ENCODE results near the gene MSI2.

The MSI2 gene

DNA sequence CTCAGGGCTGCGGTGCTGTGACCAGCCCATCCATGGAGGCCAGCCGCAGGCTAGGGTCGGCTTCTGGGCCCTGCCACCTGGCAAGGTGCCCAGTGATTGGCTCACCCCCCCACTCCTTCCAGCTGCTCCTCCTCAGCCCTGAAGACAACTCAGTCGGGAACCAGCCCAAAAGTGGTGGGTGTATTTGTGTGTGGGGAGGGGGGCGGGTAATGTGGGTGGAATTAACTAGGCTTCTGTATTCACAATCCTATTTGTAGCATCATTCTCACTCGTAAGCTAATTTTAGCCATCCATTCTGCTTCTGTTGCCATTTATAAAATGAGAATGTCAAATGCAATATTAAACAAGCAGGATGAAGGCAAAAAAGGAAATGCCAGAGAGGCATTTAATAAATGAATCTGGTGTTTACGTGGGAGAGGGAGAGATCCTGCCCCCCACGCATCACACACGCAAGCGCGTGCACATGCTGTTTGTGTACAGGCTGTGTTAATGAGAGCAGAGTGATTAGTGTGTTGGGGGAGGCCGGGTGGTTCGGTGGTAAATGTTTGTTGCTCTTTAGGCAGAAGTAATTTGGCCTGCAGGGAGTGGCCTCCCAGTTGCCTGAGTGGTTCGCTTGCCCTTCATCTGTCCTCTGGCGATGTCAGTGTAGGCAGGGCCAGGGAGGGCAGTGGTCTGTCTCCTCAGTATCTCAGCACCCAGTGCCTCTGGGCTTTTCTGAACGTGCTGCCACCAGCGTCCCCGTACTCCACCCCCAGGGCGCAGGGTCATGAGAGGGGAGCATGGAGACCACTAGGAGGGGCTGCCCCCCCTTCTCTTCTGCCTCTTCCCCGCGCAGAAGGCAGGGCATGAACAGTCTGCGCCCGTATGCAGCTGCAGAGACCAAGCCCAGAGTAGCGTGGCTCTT is 348.7 kb downstream of the MSI2 start:
- peak; percentile 85 for ATAC-seq
- peak; percentile 80; the same call in 1 of the 2 replicates for TF ChIP-seq ZFP3 (CRISPR knock-in tag; IDR thresholded peaks at IDR 0.05)
- no peak for TF ChIP-seq ESRRG (CRISPR knock-in tag; IDR thresholded peaks at IDR 0.05)
- TF ChIP-seq ISL1 (CRISPR knock-in tag; IDR thresholded peaks at IDR 0.05) = no peak
- TF ChIP-seq, protein P1, sequence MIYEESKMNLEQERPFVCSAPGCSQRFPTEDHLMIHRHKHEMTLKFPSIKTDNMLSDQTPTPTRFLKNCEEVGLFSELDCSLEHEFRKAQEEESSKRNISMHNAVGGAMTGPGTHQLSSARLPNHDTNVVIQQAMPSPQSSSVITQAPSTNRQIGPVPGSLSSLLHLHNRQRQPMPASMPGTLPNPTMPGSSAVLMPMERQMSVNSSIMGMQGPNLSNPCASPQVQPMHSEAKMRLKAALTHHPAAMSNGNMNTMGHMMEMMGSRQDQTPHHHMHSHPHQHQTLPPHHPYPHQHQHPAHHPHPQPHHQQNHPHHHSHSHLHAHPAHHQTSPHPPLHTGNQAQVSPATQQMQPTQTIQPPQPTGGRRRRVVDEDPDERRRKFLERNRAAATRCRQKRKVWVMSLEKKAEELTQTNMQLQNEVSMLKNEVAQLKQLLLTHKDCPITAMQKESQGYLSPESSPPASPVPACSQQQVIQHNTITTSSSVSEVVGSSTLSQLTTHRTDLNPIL (CRISPR knock-in tag; IDR thresholded peaks at IDR 0.05; ENCODE audit: low read depth) = no peak
- TF ChIP-seq CSDC2 (CRISPR knock-in tag; IDR thresholded peaks at IDR 0.05) = no peak
- 0 out of 2 replicates have a peak, but pooled peaks have one; percentile 57 for TF ChIP-seq ZNF565 (CRISPR knock-in tag; conservative IDR thresholded peaks at IDR 0.05; ENCODE audit: low read depth)
- TF ChIP-seq GLIS3 (CRISPR knock-in tag; IDR thresholded peaks at IDR 0.05) = no peak
- TF ChIP-seq BACH2 (CRISPR knock-in tag; IDR thresholded peaks at IDR 0.05; ENCODE audit: borderline replicate concordance) = no peak
- TF ChIP-seq TCF4 (CRISPR knock-in tag; IDR thresholded peaks at IDR 0.05; ENCODE audit: borderline replicate concordance) = no peak; the same call in 1 of the 2 replicates
- TF ChIP-seq, protein P2, sequence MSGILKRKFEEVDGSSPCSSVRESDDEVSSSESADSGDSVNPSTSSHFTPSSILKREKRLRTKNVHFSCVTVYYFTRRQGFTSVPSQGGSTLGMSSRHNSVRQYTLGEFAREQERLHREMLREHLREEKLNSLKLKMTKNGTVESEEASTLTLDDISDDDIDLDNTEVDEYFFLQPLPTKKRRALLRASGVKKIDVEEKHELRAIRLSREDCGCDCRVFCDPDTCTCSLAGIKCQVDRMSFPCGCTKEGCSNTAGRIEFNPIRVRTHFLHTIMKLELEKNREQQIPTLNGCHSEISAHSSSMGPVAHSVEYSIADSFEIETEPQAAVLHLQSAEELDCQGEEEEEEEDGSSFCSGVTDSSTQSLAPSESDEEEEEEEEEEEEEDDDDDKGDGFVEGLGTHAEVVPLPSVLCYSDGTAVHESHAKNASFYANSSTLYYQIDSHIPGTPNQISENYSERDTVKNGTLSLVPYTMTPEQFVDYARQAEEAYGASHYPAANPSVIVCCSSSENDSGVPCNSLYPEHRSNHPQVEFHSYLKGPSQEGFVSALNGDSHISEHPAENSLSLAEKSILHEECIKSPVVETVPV (CRISPR knock-in tag; IDR thresholded peaks at IDR 0.05) = no peak
- no peak for TF ChIP-seq ZNF8 (CRISPR knock-in tag; IDR thresholded peaks at IDR 0.05)
- TF ChIP-seq, protein P3, sequence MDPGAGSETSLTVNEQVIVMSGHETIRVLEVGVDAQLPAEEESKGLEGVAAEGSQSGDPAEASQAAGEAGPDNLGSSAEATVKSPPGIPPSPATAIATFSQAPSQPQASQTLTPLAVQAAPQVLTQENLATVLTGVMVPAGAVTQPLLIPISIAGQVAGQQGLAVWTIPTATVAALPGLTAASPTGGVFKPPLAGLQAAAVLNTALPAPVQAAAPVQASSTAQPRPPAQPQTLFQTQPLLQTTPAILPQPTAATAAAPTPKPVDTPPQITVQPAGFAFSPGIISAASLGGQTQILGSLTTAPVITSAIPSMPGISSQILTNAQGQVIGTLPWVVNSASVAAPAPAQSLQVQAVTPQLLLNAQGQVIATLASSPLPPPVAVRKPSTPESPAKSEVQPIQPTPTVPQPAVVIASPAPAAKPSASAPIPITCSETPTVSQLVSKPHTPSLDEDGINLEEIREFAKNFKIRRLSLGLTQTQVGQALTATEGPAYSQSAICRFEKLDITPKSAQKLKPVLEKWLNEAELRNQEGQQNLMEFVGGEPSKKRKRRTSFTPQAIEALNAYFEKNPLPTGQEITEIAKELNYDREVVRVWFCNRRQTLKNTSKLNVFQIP (CRISPR knock-in tag; IDR thresholded peaks at IDR 0.05; ENCODE audit: borderline replicate concordance, low read depth) = no peak
- TF ChIP-seq OSR1 (CRISPR knock-in tag; IDR thresholded peaks at IDR 0.05) = no peak
- TF ChIP-seq TOX (CRISPR knock-in tag; IDR thresholded peaks at IDR 0.05; ENCODE audit: borderline replicate concordance) = no peak
- TF ChIP-seq ZC3H10 (CRISPR knock-in tag; IDR thresholded peaks at IDR 0.05) = no peak
- TF ChIP-seq, protein P4, sequence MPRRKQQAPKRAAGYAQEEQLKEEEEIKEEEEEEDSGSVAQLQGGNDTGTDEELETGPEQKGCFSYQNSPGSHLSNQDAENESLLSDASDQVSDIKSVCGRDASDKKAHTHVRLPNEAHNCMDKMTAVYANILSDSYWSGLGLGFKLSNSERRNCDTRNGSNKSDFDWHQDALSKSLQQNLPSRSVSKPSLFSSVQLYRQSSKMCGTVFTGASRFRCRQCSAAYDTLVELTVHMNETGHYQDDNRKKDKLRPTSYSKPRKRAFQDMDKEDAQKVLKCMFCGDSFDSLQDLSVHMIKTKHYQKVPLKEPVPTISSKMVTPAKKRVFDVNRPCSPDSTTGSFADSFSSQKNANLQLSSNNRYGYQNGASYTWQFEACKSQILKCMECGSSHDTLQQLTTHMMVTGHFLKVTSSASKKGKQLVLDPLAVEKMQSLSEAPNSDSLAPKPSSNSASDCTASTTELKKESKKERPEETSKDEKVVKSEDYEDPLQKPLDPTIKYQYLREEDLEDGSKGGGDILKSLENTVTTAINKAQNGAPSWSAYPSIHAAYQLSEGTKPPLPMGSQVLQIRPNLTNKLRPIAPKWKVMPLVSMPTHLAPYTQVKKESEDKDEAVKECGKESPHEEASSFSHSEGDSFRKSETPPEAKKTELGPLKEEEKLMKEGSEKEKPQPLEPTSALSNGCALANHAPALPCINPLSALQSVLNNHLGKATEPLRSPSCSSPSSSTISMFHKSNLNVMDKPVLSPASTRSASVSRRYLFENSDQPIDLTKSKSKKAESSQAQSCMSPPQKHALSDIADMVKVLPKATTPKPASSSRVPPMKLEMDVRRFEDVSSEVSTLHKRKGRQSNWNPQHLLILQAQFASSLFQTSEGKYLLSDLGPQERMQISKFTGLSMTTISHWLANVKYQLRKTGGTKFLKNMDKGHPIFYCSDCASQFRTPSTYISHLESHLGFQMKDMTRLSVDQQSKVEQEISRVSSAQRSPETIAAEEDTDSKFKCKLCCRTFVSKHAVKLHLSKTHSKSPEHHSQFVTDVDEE (CRISPR knock-in tag; IDR thresholded peaks at IDR 0.05) = peak; percentile 14; the same call in 1 of the 2 replicates
- TF ChIP-seq, protein P5, sequence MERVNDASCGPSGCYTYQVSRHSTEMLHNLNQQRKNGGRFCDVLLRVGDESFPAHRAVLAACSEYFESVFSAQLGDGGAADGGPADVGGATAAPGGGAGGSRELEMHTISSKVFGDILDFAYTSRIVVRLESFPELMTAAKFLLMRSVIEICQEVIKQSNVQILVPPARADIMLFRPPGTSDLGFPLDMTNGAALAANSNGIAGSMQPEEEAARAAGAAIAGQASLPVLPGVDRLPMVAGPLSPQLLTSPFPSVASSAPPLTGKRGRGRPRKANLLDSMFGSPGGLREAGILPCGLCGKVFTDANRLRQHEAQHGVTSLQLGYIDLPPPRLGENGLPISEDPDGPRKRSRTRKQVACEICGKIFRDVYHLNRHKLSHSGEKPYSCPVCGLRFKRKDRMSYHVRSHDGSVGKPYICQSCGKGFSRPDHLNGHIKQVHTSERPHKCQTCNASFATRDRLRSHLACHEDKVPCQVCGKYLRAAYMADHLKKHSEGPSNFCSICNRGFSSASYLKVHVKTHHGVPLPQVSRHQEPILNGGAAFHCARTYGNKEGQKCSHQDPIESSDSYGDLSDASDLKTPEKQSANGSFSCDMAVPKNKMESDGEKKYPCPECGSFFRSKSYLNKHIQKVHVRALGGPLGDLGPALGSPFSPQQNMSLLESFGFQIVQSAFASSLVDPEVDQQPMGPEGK (CRISPR knock-in tag; IDR thresholded peaks at IDR 0.05; ENCODE audit: borderline replicate concordance) = no peak
- TF ChIP-seq PPARA (CRISPR knock-in tag; IDR thresholded peaks at IDR 0.05; ENCODE audit: borderline replicate concordance) = no peak
- no peak for TF ChIP-seq RARB (CRISPR knock-in tag; IDR thresholded peaks at IDR 0.05)
- TF ChIP-seq SNAI2 (CRISPR knock-in tag; IDR thresholded peaks at IDR 0.05) = no peak
- no peak for TF ChIP-seq ZFP30 (CRISPR knock-in tag; IDR thresholded peaks at IDR 0.05)
- peak; percentile 74 for TF ChIP-seq ZNF70 (CRISPR knock-in tag; IDR thresholded peaks at IDR 0.05)
- TF ChIP-seq ARNTL (CRISPR knock-in tag; IDR thresholded peaks at IDR 0.05; ENCODE audit: borderline replicate concordance, low read depth) = no peak

DNA sequence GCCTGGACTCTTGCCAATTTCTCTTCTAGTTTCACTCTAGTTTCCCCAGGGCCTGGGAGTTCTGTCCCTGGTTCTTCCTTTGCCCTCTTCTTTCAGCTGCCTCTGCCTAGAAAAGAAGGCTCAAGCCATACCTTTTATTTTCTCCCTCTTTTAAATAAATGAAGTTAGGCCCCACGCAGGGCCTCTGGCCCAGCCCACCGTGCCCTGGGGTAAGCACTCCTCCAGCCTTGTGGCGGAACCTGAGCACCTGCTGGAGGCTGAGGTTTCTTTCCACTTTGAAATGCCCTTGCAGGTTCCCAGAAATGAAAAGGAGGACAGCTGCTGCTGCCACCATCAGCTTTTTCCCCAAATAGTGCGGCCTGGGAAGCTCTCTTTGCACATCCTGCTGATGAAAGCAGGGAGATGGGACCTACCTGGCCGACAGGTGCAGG is 349.4 kb downstream of the MSI2 start:
- ATAC-seq = no peak; the same call in 2 of the 3 replicates
- TF ChIP-seq ZFP30 (CRISPR knock-in tag; IDR thresholded peaks at IDR 0.05) (no peak), TOX (CRISPR knock-in tag; IDR thresholded peaks at IDR 0.05; ENCODE audit: borderline replicate concordance) (no peak), ZFP3 (CRISPR knock-in tag; IDR thresholded peaks at IDR 0.05) (no peak), GLIS3 (CRISPR knock-in tag; IDR thresholded peaks at IDR 0.05) (no peak), ZNF8 (CRISPR knock-in tag; IDR thresholded peaks at IDR 0.05) (no peak), BACH2 (CRISPR knock-in tag; IDR thresholded peaks at IDR 0.05; ENCODE audit: borderline replicate concordance) (no peak), PPARA (CRISPR knock-in tag; IDR thresholded peaks at IDR 0.05; ENCODE audit: borderline replicate concordance) (no peak), ZNF70 (CRISPR knock-in tag; IDR thresholded peaks at IDR 0.05) (no peak), CSDC2 (CRISPR knock-in tag; IDR thresholded peaks at IDR 0.05) (no peak), ZC3H10 (CRISPR knock-in tag; IDR thresholded peaks at IDR 0.05) (no peak)
- TF ChIP-seq, protein P5 (CRISPR knock-in tag; IDR thresholded peaks at IDR 0.05; ENCODE audit: borderline replicate concordance) = no peak
- TF ChIP-seq, protein P2 (CRISPR knock-in tag; IDR thresholded peaks at IDR 0.05) = no peak
- TF ChIP-seq, protein P3 (CRISPR knock-in tag; IDR thresholded peaks at IDR 0.05; ENCODE audit: borderline replicate concordance, low read depth) = no peak
